GM19023 (cell line): ENCODE measurements around the gene PSD4.

ENCODE experiments used
- ATAC-seq: cut with Tn5 transposase; IDR thresholded peaks from one replicate; pipeline ENCODE4 v1.9.1; 2021; ENCODE audit warnings: mild to moderate bottlenecking, moderate library complexity; ENCODE audit not compliant: unreplicated experiment

PSD4 gene

DNA sequence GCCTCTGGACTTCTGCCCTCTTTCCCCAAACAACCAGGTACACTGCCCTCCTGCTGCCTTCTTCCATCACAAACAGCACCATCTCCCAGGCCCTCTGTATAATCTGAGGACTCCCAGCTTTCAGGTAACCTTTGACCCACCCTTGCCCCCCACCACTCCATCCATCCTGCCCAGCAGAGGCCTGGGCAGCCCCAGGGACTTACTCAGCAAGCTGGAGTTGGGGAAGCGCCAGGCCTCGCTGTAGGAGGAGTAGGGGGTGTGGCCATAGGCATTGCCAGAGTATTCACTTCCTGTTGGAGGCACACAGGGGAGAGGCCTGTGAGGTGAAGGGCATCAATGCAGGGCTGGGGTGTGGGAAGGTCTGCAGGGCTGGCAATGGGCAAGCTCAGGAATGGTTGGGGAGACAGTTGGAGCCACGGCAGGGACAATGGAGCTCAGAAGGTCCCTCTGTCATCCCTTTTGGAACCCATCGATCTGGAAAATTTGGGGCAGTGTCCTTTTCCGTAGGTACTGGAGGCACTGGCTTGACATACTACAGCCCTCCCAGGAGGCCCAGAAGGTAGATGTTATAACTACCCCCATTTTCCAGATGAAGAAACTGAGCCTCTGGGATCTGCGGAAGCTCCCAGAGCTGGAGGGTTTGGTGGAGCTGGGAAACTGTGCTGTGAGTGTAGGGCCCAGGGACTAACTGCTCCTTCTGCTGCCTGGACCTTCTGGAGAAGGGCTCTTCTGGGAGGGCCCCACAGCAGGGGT lies 46.3 kb downstream of the PSD4 start:
- no peak for ATAC-seq

DNA sequence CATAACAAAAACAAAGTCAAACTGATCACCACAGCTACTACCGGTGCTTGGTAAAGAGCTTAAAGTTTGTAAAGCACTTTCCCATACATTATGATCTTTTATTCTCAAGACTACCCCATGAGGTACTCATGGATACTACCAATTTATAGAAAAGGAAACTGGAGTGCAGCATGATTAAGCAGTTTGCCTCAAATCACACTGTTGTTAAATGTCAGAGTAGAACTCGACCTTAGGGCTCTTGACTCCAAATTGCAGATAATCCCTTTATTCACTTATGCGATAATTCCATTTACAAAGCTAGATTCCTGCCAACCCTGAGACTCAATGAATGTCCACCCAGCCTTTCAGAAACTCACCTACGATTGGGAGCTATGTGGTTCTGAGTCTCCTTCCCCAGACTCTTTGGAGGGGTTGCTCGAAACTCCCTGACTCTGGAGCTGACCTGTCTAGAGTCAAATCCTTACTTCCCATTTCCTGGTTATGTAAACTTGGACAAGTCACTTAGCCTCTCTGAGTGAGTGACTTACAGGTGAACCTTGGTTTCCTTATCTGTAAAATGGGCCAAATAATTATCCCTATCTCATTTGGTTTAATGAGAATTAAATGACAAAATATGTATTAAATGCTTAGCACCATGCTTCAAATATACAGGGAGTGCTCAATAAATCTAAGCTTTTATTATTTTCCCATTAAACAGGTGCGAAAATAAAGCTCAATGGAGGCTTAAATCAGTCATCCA lies 47.4 kb downstream of the PSD4 start:
- ATAC-seq = no peak

DNA sequence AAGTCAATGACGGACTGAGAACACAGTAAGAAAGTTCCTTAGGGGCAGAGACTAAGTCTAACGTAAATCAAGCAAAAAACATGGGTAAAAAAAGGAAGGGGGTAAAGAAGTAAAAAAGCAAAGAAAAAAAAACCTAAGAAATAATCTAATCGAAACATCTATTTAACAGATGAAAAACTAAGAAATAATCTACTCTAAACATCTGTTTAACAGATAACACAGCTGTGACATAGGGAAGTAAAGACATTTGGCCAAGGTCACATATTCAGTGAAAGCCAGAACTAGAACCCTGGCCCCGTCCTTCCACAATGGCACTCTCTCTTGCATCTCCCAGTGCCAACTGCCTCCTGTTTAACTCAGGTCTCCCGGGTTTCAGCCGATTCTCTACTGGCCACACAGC lies 48.1 kb downstream of the PSD4 start:
- no peak for ATAC-seq

GRCh38 chr2:113223813-113224212 lies 50.0 kb downstream of the PSD4 start:
- no peak for ATAC-seq

DNA sequence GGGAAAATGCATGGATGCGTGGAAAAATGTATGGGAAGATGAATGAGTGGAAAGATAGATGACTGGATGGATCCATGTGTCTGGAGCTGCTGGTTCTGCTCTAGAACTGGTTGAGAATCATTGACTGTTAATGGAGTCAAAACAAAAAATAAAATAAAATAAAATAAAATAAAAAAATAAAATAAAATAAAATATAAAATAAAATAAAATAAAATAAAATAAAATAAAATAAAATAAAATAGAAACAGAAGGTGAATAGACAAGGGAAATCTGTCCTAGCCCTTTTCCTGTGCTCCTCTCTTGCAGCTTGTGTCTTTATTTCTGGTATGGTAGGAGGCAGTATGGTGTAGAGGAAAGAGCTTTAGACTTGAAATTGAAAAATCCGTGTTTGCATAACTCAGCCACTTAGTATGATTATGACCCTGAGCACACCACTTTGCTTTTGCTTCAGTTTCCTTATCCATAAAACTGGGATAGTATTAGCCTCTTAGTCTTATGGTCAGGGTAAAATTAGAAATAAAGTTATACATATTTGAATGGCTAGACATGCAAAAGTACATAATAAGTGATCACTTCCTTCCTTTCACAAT lies 51.0 kb downstream of the PSD4 start:
- ATAC-seq = no peak

- no peak for ATAC-seq
These were observed 51.8 kb downstream of the PSD4 start for GRCh38 chr2:113225263-113226259.

GRCh38 chr2:113226462-113226861 lies 52.7 kb downstream of the PSD4 start:
- no peak for ATAC-seq

GRCh38 chr2:113227290-113227689 lies 53.5 kb downstream of the PSD4 start:
- ATAC-seq = no peak

DNA sequence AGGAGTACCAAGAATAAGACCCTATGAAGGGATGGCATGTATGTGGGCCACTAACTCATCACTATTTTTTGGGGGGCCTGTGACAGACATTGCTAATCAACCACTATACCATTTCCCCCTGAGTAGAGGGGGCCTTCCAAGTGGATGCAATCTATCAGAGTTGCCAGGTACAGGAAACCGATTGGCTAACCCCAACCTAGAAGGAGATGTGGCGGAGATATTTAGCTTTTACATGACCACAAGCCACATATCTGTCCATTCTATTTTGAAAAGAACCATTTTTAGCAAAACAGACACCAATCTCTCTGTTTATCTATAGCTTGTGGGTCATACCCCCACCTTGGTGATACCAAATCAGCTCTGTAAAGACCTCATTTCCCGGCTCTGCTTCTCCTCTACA lies 53.9 kb downstream of the PSD4 start:
- ATAC-seq = no peak

- no peak for ATAC-seq
These were observed 54.6 kb downstream of the PSD4 start for GRCh38 chr2:113228351-113228750.

GRCh38 chr2:113228991-113229716 lies 55.4 kb downstream of the PSD4 start:
- ATAC-seq = no peak

DNA sequence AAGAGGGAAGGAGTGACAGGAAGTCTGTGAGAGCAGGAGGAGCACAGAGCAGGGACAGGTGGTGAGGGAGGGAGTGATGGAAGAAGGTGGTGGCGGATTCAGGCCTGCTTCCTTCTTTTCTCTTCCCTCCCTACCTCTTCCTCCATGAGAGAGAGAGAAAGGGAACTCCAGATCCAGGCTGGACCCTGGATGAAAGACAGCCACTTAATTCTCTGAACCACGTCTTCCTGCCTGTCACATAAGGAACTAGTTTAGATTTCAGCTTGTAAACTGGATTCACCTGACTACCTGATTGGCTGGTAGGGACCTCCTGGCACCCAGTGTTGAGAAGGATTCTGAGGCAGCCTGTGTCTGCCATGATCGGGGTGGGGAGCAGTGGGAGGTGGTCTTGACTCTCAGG lies 56.0 kb downstream of the PSD4 start:
- ATAC-seq = no peak

- no peak for ATAC-seq
These were observed 56.8 kb downstream of the PSD4 start for GRCh38 chr2:113230531-113230930.

GRCh38 chr2:113231064-113231463 lies 57.3 kb downstream of the PSD4 start:
- no peak for ATAC-seq

GRCh38 chr2:113232123-113232522 lies 58.4 kb downstream of the PSD4 start:
- no peak for ATAC-seq

GRCh38 chr2:113232740-113233139 lies 59.0 kb downstream of the PSD4 start:
- no peak for ATAC-seq

GRCh38 chr2:113233593-113234550 lies 60.1 kb downstream of the PSD4 start:
- no peak for ATAC-seq

- ATAC-seq = peak; percentile 16
These were observed 61.1 kb downstream of the PSD4 start for GRCh38 chr2:113234721-113235346.
